ENCODE measurements around the gene OSM.

Gene OSM

DNA sequence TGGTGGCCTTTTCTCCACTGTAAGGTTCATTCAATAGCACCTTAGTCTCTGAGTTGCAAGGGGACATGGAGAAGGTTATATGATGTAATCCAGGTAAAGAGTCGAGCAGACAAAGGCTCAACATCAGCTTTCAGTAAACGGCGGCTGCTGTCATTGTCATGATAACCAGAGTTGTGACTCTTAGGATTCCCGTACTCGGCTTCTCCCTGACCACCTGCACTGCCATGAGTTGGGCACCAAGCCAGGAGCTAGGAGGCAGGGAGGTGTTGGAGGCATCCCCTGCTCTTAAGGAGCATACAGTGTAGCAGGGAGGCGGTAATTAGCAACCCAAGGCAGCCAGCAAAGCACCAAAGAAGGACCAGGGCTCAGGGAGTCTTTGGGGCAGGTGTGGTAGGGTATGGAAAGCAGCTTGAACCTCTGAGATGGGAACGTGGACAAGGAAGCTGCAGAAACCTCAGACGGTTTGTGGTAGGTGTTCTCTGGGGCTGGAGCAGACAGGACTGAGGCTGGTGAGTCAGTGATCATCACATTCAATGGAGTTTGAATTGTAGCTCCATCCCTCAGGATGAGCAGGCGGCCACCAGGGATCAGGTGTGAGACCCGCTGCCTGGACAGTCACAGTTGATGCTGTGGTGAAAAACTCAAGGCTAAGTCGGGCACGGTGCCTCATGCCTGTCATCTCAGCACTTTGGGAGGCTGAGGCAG lies 51.8 kb downstream of the OSM start:
- H3K36me3 ChIP-seq: no peaks in the 10 kb centered on the region
- no peaks in the 10 kb centered on the region for H3K27me3 ChIP-seq
- H3K27ac ChIP-seq: peak overlapping the region; percentile 94
- peaks cover 43 to 46% of the 10 kb centered on the region in 2 experiments for H3K4me1 ChIP-seq (ENCODE audit: control insufficient read depth in 1 of 2, insufficient read depth in 1 of 2, low read depth in 1 of 2, low read length in 1 of 2)
- H3K4me3 ChIP-seq (ENCODE audit: low read depth in 1 of 2, low read length in 1 of 2): no peak overlapping the region
- TF ChIP-seq, protein P1, sequence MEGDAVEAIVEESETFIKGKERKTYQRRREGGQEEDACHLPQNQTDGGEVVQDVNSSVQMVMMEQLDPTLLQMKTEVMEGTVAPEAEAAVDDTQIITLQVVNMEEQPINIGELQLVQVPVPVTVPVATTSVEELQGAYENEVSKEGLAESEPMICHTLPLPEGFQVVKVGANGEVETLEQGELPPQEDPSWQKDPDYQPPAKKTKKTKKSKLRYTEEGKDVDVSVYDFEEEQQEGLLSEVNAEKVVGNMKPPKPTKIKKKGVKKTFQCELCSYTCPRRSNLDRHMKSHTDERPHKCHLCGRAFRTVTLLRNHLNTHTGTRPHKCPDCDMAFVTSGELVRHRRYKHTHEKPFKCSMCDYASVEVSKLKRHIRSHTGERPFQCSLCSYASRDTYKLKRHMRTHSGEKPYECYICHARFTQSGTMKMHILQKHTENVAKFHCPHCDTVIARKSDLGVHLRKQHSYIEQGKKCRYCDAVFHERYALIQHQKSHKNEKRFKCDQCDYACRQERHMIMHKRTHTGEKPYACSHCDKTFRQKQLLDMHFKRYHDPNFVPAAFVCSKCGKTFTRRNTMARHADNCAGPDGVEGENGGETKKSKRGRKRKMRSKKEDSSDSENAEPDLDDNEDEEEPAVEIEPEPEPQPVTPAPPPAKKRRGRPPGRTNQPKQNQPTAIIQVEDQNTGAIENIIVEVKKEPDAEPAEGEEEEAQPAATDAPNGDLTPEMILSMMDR (IDR thresholded peaks at IDR 0.05): no peak
- no peaks in the 10 kb centered on the region for H3K9me3 ChIP-seq

DNA sequence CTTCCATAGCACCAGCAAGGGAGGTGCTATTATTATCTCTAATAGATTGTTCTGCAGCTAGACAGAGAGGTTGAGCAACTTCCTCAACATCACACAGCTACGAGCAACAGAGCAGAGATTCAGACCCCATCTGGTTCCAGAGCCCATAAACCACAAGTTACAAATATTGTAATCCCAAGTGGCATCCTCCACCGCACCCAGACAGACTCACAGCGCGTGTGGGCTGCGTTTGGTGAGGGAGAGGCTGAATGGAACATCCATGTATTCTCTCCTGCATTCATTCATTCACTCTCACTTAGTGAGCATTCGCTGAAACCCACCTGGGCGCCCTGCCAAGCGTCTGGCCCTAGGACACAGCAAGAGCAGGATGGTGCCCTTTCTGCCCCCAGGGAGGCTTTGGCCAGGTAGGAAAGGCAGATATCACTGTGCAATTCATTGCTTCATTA lies 53.6 kb downstream of the OSM start:
- H3K27ac ChIP-seq: peak overlapping the region; percentile 94
- H3K4me3 ChIP-seq (ENCODE audit: low read depth in 1 of 2, low read length in 1 of 2): peak overlapping the region; percentile 5 to 51
- no peaks in the 10 kb centered on the region for H3K9me3 ChIP-seq
- peaks cover 42 to 48% of the 10 kb centered on the region in 2 experiments for H3K4me1 ChIP-seq (ENCODE audit: control insufficient read depth in 1 of 2, insufficient read depth in 1 of 2, low read depth in 1 of 2, low read length in 1 of 2)
- H3K36me3 ChIP-seq: no peaks in the 10 kb centered on the region
- TF ChIP-seq, protein P1 (IDR thresholded peaks at IDR 0.05): no peak
- no peaks in the 10 kb centered on the region for H3K27me3 ChIP-seq
